A673 (cell line): Measurements from ENCODE around the gene SDSL. TPM values are rescaled to one million over a fixed set of nuclear protein-coding genes. Genes with fewer than 3 reads are reported as not detected.

Experiments
- BruUV-seq: library from RNA; stranded (reverse); fragments of 400-500 nt; replicated peaks from 2 replicates; lab custom pipeline; 2021; lab: Mats Ljungman, UMichigan
- CTCF ChIA-PET: fragments of 300-600 bp; sonication (Branson Sonifier 250); formaldehyde crosslinking; loops from one replicate; lab custom pipeline; 2022; ENCODE audit warnings: antibody characterized with exemption; lab: Charles Lee
- POLR2A ChIA-PET: fragments of 300-600 bp; sonication (Branson Sonifier 250); formaldehyde crosslinking; loops from one replicate; lab custom pipeline; 2022; ENCODE audit warnings: antibody characterized with exemption; ENCODE audit not compliant: low non-redundant PET; lab: Charles Lee
- DNase-seq: peaks from one replicate; pipeline ENCODE4 v3.0.0-alpha.2; 2015; ENCODE audit warnings: low spot score
- H3K27ac ChIP-seq: fragments of 200-600 bp; sonication (generic); 2 replicates; pipeline ENCODE4 v1.5.1; 2016; ENCODE audit warnings: mixed run types, low read depth, mild to moderate bottlenecking, mixed read lengths, antibody characterized with exemption, low read length; ENCODE audit not compliant: poor library complexity, severe bottlenecking
- H3K27me3 ChIP-seq: fragments of 200-600 bp; sonication (generic); replicated peaks from 2 replicates; pipeline ENCODE4 v1.6.1; 2017; ENCODE audit warnings: mixed run types, low read depth, mild to moderate bottlenecking, mixed read lengths, antibody characterized with exemption, low read length; ENCODE audit not compliant: insufficient read depth, poor library complexity
- H3K36me3 ChIP-seq: fragments of 200-600 bp; sonication (generic); 2 replicates; pipeline ENCODE4 v1.6.1; 2016; ENCODE audit warnings: mixed run types, mild to moderate bottlenecking, mixed read lengths, antibody characterized with exemption, low read length; ENCODE audit not compliant: insufficient read depth, poor library complexity, severe bottlenecking
- H3K4me1 ChIP-seq: fragments of 200-600 bp; sonication (generic); 2 replicates; pipeline ENCODE4 v1.6.1; 2017; ENCODE audit warnings: mixed run types, mild to moderate bottlenecking, mixed read lengths, antibody characterized with exemption, low read length; ENCODE audit not compliant: insufficient read depth, poor library complexity, severe bottlenecking
- H3K4me3 ChIP-seq: fragments of 200-600 bp; sonication (generic); 2 replicates; pipeline ENCODE4 v1.5.1; 2016; ENCODE audit warnings: low read depth, mixed run types, mild to moderate bottlenecking, mixed read lengths, low read length; ENCODE audit not compliant: poor library complexity, severe bottlenecking
- H3K9me3 ChIP-seq: fragments of 200-600 bp; sonication (generic); 2 replicates; pipeline ENCODE4 v1.6.1; 2016; ENCODE audit warnings: mixed run types, low read depth, mild to moderate bottlenecking, mixed read lengths, antibody characterized with exemption, low read length; ENCODE audit not compliant: poor library complexity, severe bottlenecking
- CTCF ChIP-seq: fragments of 300-800, 200-600 bp; sonication (generic); conservative IDR thresholded peaks from 2 replicates; pipeline ENCODE4 v1.5.1; 2017; ENCODE audit warnings: low read depth, mild to moderate bottlenecking, antibody characterized with exemption, low read length, moderate library complexity, mixed read lengths
- EZH2 ChIP-seq: fragments of 200-600 bp; sonication (generic); IDR thresholded peaks from 2 replicates; pipeline ENCODE4 v1.6.1; 2017; ENCODE audit warnings: borderline replicate concordance, low read depth, mild to moderate bottlenecking, mixed read lengths, antibody characterized with exemption, low read length; ENCODE audit not compliant: poor library complexity, severe bottlenecking
- intact Hi-C: fragments of 100-400 bp; cut with micrococcal nuclease; formaldehyde crosslinking; loops from one replicate; pipeline ENCODE4 v1.10.0; 2022; ENCODE audit not compliant: unreplicated experiment
- total RNA-seq: library from RNA; stranded (reverse); gene quantifications from 2 replicates; pipeline ENCODE4 v1.2.3, GENCODE V29; 2021

The SDSL gene
- total RNA-seq, 1 experiment from 2014 or later = 0.37 TPM

GRCh38 chr12:113392520-113392919 is 29.7 kb upstream of the SDSL start:
- no peaks in the 10 kb centered on the region for H3K27me3 ChIP-seq
- BruUV-seq = no TSS peak
- H3K4me1 ChIP-seq = no peaks in the 10 kb centered on the region
- no peak for TF ChIP-seq EZH2
- TF ChIP-seq CTCF = no peak
- ChIA-PET CTCF (interaction anchor here (0.5 kb wide), 1 partner anchor 147 kb away, joined by 13 read pairs; no protein-coding TSS in a partner anchor), POLR2A (no interaction called here)
- no peak overlapping the region for H3K4me3 ChIP-seq
- H3K27ac ChIP-seq = no peak overlapping the region
- H3K9me3 ChIP-seq = no peaks in the 10 kb centered on the region
- DNase-seq = no peak
- no peaks in the 10 kb centered on the region for H3K36me3 ChIP-seq
- intact Hi-C loops = no loop called here

GRCh38 chr12:113392988-113393579 is 29.1 kb upstream of the SDSL start:
- CTCF ChIA-PET = no interaction called here
- no peak for DNase-seq
- no TSS peak for BruUV-seq
- POLR2A ChIA-PET = interaction anchor here (0.7 kb wide), 1 partner anchor 330 kb away, joined by 11 read pairs; no protein-coding TSS in a partner anchor
- intact Hi-C loops = no loop called here
- Histone ChIP-seq H3K27ac (no peak overlapping the region), H3K36me3 (no peaks in the 10 kb centered on the region), H3K27me3 (no peaks in the 10 kb centered on the region), H3K4me1 (no peaks in the 10 kb centered on the region), H3K4me3 (no peak overlapping the region), H3K9me3 (no peaks in the 10 kb centered on the region)
- TF ChIP-seq EZH2 (no peak), CTCF (no peak)

GRCh38 chr12:113393749-113394148 is 28.4 kb upstream of the SDSL start:
- Histone ChIP-seq H3K4me1 (no peaks in the 10 kb centered on the region), H3K27ac (no peak overlapping the region), H3K9me3 (no peaks in the 10 kb centered on the region), H3K36me3 (no peaks in the 10 kb centered on the region), H3K27me3 (no peaks in the 10 kb centered on the region), H3K4me3 (no peak overlapping the region)
- CTCF ChIA-PET = interaction anchor here (0.7 kb wide), 1 partner anchor 197 kb away, joined by 4 read pairs; no protein-coding TSS in a partner anchor
- DNase-seq = no peak
- POLR2A ChIA-PET = interaction anchor here (0.7 kb wide), 1 partner anchor 331 kb away, joined by 11 read pairs; no protein-coding TSS in a partner anchor
- intact Hi-C loops = no loop called here
- TF ChIP-seq CTCF (no peak), EZH2 (no peak)
- BruUV-seq = no TSS peak
